ENCODE results near the gene PALLD. TPM values are rescaled to one million over a fixed set of nuclear protein-coding genes. Genes with fewer than 3 reads are reported as not detected.

The PALLD gene
- 17.3 and 51.4 TPM in 2 replicates for total RNA-seq

DNA sequence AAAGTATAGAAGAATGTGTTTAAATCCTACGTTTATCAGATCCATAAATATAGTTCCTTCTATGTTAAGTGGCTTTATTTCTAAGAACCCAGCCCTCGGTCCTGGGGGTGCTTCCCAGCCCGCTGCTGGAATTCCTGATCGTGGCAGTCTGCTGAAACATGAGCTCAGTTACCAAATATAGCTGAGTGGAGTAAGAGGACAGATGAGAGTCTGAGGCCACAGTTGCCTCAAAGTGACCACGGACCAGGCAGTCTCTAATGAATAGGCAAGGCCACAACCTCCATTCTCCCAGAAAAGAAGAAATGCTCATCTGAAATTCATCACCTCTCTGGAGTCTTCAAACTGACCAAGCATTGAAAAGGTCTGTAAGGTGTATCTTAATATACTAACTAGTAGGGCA lies at the start of gene PALLD:
Gene PALLD, plus strand, starts transcription at position 219 of the 400 bp plus-strand sequence.

Other genes starting within 250 kb of the PALLD start
- gene DDX60, start 178.3 kb upstream of the PALLD start, total RNA-seq, result 11.2 and 17.0 TPM in 2 replicates
- 11.7 and 22.4 TPM in 2 replicates for gene DDX60L, start 16.6 kb upstream of the PALLD start, total RNA-seq

Data from endothelial cell of coronary artery (primary cell).